RPMI7951 (cell line): ENCODE measurements around the gene DUS1L. TPM values are rescaled to one million over a fixed set of nuclear protein-coding genes. Genes with fewer than 3 reads are reported as not detected.

Source experiments
- DNase-seq: peaks from one replicate; pipeline ENCODE4 v3.0.0-alpha.2; 2012; ENCODE audit warnings: low read depth
- total RNA-seq: library from RNA; depleted of rRNA; stranded (reverse); fragments of >200 nt; shearing (Covaris generic); gene quantifications from 2 replicates; pipeline ENCODE4 v1.2.3, GENCODE V29; 2014

Gene DUS1L
- total RNA-seq, 1 experiment from 2014 or later = 34.0 TPM

- no peak for DNase-seq
Observed at GRCh38 chr17:82023447-82024241, 42.0 kb downstream of the DUS1L start.

- peak; percentile 98 for DNase-seq
Observed at GRCh38 chr17:82022981-82023446, 42.6 kb downstream of the DUS1L start, which contains the start of gene LRRC45. LRRC45 (plus strand) TSS chr17:82023305; CDS start chr17:82023644, 339 bp downstream.

DNA sequence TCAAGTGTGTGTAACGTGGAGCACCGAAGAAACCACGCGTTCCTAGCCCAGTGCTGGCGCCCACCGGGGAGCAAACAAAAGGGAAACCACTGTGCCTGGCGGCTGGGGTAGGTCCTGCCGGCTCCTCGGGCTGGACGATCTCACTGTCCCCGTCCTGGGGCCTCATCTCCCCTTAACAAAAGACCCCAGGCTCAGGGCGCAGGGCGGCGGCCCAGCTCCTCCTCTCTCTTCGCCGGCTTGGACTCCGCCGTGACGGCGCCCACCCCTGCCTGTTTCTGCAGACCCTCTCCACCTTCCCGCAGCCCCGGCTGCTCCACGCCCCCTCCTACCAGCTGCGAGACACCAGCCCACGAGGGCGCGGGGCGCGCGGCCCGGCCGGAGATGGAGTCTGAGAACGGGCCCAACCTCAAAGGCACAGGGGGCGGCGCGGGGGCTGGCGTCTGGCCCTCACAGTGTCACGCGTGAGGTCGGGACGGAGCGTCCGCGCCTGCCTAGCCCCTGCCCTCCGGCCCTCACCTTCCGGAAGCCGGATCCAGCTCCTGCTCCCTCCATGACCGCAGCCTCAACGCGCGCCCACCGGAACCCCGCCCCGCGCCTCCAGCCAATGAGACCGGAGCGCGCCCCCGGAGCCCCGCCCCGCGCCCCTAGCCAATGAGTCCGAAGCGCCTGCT is 43.2 kb downstream of the DUS1L start, which contains the start of gene CENPX:
Gene CENPX (minus strand): TSS at position 569 of the 671 bp plus-strand sequence. CDS start 17 bp downstream, at position 552.
- no peak for DNase-seq

DNA sequence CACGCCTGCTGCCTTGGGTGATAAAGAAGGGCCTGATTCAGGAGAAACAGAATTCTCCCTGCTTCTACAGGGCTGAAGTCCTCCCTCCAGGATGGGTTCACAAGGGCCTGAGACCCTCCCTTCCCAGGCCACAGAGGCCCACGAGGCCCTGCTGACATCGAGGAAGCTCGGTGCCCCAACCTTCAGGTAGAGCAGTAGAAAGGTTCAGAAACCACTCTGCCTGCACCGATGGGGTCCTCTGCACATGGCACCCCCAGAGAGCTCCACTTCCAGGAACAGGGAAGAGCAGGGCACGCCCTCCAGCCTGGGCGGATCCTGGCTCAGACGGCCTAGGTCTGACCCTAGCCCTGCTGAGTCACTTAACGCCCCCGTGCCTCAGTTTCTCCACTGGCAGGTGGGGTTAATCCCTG is 43.7 kb downstream of the DUS1L start:
- no peak for DNase-seq

- peak; percentile 79 for DNase-seq
Observed at GRCh38 chr17:82021107-82021899, 44.3 kb downstream of the DUS1L start.

- DNase-seq = no peak
Observed at GRCh38 chr17:82020572-82021106, 45.0 kb downstream of the DUS1L start.

GRCh38 chr17:82019690-82020571 is 45.7 kb downstream of the DUS1L start:
- no peak for DNase-seq

GRCh38 chr17:82018989-82019689 is 46.5 kb downstream of the DUS1L start:
- no peak for DNase-seq

DNA sequence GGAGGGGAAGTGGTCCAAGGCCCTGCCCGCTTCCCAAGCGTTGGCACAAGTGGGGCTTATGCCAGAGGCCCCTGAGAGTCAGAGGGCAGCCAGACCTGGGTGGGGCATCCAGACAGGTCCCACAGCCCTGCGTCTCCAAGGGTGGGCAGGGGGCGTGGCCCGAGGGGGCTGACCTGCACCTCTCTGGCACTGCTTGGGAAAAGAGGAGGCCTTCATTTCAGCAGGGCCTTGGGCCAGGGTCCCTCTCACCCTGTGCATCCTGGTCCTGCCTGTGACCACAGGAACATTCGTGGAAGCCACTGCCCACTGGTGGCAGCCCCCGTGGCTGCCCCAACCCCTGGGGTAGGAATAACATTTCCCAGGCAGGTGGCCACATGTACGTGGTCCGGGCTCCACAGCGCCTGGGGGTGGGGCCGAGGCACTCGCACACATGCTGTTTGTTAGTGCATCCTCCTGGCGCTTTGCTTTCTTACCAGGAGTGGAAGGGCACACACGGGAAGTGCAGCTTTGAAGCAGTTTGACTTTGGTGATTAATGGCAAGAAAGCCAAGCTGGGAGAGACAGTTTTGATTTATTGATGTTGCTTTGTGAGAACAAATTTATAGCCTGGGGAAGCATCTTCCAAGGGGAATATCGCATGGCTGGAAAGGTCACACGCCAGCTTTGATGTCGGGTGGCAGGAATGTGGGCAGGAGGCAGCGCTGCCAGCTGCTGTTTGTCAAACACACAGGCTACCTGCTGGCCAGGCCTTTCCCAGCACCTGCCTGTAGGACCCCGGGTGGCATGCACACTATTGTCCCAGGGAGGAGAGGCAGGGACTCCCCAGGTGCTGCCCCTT is 47.2 kb downstream of the DUS1L start:
- no peak for DNase-seq

DNA sequence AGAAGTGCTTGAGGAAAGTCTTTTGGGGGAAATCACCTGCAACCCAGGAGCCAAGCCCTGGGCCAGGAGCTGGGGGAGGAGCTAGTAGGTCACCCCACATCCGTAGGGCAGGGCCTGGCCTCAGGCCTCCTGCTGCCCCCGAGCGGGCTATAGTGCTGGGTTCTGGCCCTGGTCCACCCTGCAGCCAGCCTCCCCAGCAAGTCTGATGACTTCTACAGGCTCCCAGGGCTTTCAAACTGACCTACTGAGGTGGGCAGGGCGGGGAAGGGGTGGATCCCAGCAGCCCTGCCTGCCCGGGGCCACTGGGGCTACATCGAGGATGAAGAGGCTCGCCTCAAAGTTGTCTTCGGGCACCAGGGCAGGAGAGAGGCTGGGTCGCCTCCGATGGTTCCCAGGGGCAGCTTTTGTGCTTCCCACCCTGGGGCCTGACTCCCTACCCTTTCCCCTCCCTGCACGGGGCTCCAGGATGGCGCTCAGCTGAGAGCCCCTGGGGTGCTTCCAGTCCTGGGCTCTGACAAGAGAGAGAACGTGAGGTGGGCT is 47.9 kb downstream of the DUS1L start:
- no peak for DNase-seq

DNA sequence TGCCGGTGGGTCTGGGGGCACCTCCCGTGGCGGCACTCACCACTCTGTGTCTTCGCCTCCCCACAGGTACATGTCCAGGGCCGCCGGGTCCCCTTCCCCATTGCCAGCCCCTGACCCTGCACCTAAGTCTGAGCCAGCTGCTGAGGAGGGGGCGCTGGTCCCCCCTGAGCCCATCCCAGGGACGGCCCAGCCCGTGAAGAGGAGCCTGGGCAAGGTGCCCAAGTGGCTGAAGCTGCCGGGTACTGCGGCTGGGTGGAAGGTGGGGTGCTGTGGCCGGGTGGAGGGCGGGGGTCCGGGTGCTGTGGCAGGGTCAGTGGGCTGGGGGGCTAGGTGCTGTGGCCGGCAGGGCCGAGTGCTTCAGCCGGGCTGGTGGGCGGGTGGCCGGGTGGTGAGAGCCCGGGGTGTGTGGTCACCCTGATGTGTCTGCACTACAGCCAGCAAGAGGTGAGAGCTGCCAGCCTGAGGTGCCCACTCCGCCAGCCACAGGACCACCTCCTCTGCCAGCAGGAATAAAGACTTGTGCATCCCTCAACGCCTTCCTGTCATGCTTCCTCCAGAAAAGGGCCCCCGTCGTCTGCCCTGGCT is 48.6 kb downstream of the DUS1L start:
- no peak for DNase-seq

GRCh38 chr17:82016061-82016874 is 49.3 kb downstream of the DUS1L start:
- DNase-seq = no peak

DNA sequence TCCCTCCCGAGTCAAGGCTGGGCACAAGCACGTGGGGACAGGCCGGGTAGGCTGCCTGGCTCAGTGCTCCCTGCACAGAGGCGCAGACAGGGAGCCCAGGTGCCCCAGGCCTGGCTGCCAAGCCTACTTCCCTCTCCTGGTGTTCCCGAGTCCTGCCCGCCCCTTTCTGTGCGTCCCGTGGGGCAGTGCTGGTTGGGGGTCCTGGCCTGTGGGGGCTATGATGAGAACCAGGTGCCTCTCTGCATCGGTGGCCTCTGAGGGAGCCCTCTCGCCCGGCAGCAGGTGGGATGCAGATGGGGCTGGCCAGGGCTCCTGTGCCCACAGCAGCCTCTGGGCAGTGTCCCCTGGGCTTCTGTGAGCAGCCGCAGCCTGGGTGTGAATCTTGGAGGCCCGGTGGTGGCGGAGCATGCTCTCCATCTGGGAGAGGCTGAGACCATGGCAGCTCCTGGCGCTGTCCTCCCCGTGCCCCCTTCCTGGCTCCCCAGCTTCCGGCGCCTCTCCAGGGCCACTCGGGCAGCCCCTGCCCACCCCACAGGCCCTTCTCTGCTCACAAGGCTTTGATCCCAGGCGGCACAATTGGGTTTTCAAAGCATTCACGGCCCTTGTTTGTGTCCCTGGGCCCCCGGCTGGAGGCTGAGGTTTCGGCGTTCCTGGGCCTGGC is 50.2 kb downstream of the DUS1L start:
- no peak for DNase-seq

DNA sequence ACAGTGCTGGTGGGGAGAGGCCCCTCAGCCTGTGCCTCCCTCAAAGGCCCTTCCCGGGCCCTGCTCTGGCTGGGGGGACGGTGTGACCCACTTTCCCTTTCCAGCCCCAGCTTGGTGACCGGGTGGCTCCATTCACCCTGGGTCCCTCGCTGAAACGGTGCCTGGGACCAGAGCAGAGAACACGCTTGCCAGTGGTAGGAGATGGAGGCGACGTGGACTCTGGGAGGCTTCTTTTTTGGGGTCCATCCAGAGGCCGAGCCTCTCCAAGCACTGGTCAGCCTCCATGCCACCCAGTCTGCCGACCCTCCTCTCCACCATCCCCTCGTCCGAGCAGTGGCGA is 50.7 kb downstream of the DUS1L start:
- no peak for DNase-seq

DNA sequence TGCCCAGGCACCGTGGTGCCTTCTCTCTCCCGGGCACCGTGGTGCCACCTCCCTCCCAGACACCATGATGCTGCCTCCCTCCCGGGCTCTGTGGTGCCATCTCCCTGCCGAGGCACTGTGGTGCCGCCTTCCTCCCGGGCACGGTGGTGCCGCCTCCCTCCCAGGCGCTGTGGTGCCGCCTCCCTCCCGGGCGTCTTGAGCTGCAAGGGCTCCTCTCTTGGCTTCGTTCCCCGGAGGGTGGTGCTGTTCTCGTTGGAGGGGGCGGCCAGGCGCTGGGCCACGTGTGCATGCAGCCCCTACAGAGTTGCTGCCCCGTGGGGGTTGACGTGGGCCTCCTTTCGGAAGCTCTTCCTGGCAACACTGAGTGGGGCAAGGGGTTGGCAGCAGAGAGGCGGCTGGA is 51.2 kb downstream of the DUS1L start:
- DNase-seq = no peak

DNA sequence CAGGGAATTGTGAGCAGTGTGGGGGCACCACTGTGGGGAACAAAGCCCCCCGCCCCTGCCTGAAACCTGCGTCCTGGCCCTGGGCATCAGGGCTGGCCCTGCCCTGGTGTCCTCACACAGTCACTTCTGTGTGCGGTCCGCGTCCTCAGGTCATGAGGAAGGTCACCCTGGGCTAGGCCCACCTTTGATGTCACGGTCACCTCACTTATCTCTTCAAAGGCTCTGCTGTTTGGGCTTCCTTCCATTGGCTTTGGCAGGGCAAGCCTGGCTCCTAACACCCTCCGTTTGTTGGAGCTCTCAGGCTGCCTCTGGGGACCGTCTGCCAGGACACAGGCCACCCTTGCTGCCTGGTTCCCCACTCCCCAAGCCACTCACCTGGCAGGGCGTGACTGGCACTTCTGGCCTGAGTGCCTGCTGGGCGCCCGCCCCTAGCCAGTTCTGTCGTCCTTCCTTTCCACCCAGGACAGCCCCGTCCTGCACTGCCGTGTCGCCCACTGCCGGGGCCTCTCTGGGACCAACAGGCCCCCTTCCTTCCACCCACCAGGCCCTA is 51.8 kb downstream of the DUS1L start:
- no peak for DNase-seq

DNA sequence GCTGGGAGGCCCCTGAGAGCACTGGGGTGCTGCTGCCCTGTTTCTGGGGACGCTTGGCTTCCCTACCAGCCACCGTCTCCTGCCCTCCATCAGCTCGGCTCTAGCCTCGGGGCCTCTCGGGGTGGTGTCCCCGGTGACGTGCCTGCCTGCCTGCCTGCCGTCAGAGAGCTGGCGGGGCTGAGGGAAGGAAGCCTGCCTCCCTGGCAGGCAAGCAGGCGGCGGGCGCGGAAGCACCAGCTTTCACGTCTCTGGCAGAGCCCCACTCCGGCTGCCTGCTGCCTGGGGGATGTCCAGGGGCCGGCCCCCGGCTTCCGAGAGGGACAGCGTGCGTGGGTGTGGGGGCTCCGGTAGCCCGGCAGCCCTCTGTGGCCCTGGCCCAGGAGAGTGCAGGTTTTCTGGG is 52.3 kb downstream of the DUS1L start:
- DNase-seq = no peak
